ENCODE data around the gene VWA8. TPM values are rescaled to one million over a fixed set of nuclear protein-coding genes. Genes with fewer than 3 reads are reported as not detected.

The VWA8 gene
- total RNA-seq, 4 donors from 2014 or later = 19.5 to 26.2 (median 21.6) TPM

GRCh38 chr13:41994696-41995095 is 33.8 kb upstream of the VWA8 start:
- 65% methylated on average over 1 of the region's 1 CpG for WGBS
- Histone ChIP-seq H3K4me1 (no peaks in the 10 kb centered on the region), H3K27ac (replicated peaks in 1 of 4) (no peak overlapping the region), H3K4me3 (no peak overlapping the region), H3K27me3 (no peaks in the 10 kb centered on the region), H3K9me3 (no peaks in the 10 kb centered on the region), H3K36me3 (no peaks in the 10 kb centered on the region)
- TF ChIP-seq EP300 (IDR thresholded peaks at IDR 0.05) = no peak
- intact Hi-C loops (cut with DNase I) = no loop called here
- DNase-seq (ENCODE audit: extremely low spot score) = no peak

DNA sequence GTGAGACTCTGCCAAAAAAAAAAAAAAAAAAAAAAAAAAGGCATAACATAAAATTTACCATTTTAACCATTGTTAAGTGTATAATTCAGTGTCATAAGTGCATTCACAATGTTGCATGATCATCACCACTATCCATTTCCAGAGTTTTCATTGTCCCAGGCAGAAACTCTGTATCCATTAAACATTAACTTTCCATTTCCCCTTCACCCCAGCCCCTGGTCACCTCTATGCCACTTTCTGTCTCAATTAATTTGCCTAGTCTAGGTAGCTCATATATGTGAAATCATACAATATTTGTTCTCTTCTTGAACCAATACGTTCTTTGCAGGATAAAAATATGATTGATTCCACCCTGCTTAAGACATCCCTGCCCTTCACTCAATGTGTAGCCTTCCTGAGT is 31.0 kb upstream of the VWA8 start:
- WGBS = 73% methylated on average over 1 of the region's 1 CpG
- Histone ChIP-seq H3K4me1 (no peaks in the 10 kb centered on the region), H3K4me3 (no peak overlapping the region), H3K27ac (replicated peaks in 1 of 4) (no peak overlapping the region), H3K9me3 (no peaks in the 10 kb centered on the region), H3K36me3 (no peaks in the 10 kb centered on the region), H3K27me3 (no peaks in the 10 kb centered on the region)
- intact Hi-C loops (cut with DNase I) = no loop called here
- DNase-seq (ENCODE audit: extremely low spot score) = no peak
- TF ChIP-seq POLR2AphosphoS5 (IDR thresholded peaks at IDR 0.05) (no peak), EP300 (IDR thresholded peaks at IDR 0.05) (no peak), CTCF (IDR thresholded peaks at IDR 0.05) (no peak), POLR2A (IDR thresholded peaks at IDR 0.05; ENCODE audit: low read depth) (no peak)

DNA sequence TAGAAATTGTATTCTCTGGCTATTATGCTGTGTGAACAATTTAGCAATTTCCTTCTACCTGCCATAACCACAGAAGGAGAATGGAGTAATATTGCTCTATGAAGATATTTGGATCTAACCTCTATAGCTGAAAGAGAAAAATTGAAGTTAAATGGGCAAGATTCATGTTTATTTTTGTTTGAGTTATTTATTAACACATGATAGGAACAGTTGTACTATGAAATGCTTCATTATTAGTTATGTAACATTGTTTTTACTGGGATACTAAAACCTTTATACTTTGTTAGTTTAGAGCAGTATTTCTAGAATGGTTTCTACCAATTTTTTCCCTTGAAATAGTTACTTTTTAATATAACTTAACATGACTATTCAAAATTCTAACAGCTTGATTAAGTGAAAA is 27.3 kb upstream of the VWA8 start:
- Histone ChIP-seq H3K4me1 (no peaks in the 10 kb centered on the region), H3K9me3 (no peaks in the 10 kb centered on the region), H3K27me3 (no peaks in the 10 kb centered on the region), H3K36me3 (no peaks in the 10 kb centered on the region), H3K4me3 (no peak overlapping the region), H3K27ac (replicated peaks in 1 of 4) (no peak overlapping the region)
- DNase-seq (ENCODE audit: extremely low spot score) = no peak
- intact Hi-C loops (cut with DNase I) = no loop called here
- TF ChIP-seq POLR2A (IDR thresholded peaks at IDR 0.05; ENCODE audit: low read depth) = no peak
- TF ChIP-seq POLR2AphosphoS5 (IDR thresholded peaks at IDR 0.05) = no peak
- no peak for TF ChIP-seq EP300 (IDR thresholded peaks at IDR 0.05)
- TF ChIP-seq CTCF (IDR thresholded peaks at IDR 0.05) = no peak

- 84% methylated on average over 2 of the region's 2 CpGs for WGBS
- intact Hi-C loops (cut with DNase I) = no loop called here
These were observed 25.0 kb upstream of the VWA8 start for GRCh38 chr13:41985788-41986508.

More at GRCh38 chr13:41985788-41986508, 25.0 kb upstream of the VWA8 start:
- H3K27ac ChIP-seq (replicated peaks in 1 of 4) = no peak overlapping the region
- no peaks in the 10 kb centered on the region for H3K4me1 ChIP-seq
- DNase-seq (ENCODE audit: extremely low spot score) = no peak
- no peaks in the 10 kb centered on the region for H3K27me3 ChIP-seq
- no peak for TF ChIP-seq EP300 (IDR thresholded peaks at IDR 0.05)
- TF ChIP-seq CTCF (IDR thresholded peaks at IDR 0.05) = no peak
- no peak for TF ChIP-seq POLR2AphosphoS5 (IDR thresholded peaks at IDR 0.05)
- TF ChIP-seq POLR2A (IDR thresholded peaks at IDR 0.05; ENCODE audit: low read depth) = no peak
- no peak overlapping the region for H3K4me3 ChIP-seq
- no peaks in the 10 kb centered on the region for H3K36me3 ChIP-seq
- H3K9me3 ChIP-seq = no peaks in the 10 kb centered on the region
